ENCODE results near the gene PSTPIP2.

DNA sequence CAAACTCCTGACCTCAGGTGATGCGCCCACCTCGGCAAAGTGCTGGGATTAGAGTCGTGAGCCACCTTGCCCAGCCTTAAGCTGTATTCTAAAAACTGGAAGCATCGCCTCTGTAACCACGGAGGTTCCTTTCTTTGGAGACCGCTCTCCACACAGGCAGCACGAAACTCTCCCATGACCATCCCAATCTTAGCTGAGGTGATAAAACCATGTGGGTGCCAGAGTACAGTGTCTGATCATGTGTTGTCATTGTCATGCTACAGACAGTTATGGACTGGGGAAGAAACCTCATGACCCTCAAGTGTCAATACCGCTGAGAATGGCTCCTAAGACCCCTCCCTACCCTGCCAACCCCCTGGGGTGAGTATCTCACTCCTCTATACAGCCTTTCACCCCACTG lies 63.5 kb downstream of the PSTPIP2 start:
- TF ChIP-seq, protein P1, sequence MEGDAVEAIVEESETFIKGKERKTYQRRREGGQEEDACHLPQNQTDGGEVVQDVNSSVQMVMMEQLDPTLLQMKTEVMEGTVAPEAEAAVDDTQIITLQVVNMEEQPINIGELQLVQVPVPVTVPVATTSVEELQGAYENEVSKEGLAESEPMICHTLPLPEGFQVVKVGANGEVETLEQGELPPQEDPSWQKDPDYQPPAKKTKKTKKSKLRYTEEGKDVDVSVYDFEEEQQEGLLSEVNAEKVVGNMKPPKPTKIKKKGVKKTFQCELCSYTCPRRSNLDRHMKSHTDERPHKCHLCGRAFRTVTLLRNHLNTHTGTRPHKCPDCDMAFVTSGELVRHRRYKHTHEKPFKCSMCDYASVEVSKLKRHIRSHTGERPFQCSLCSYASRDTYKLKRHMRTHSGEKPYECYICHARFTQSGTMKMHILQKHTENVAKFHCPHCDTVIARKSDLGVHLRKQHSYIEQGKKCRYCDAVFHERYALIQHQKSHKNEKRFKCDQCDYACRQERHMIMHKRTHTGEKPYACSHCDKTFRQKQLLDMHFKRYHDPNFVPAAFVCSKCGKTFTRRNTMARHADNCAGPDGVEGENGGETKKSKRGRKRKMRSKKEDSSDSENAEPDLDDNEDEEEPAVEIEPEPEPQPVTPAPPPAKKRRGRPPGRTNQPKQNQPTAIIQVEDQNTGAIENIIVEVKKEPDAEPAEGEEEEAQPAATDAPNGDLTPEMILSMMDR (IDR thresholded peaks at IDR 0.05; ENCODE audit: insufficient read depth, low read length), result no peak
- TF ChIP-seq, protein P2, sequence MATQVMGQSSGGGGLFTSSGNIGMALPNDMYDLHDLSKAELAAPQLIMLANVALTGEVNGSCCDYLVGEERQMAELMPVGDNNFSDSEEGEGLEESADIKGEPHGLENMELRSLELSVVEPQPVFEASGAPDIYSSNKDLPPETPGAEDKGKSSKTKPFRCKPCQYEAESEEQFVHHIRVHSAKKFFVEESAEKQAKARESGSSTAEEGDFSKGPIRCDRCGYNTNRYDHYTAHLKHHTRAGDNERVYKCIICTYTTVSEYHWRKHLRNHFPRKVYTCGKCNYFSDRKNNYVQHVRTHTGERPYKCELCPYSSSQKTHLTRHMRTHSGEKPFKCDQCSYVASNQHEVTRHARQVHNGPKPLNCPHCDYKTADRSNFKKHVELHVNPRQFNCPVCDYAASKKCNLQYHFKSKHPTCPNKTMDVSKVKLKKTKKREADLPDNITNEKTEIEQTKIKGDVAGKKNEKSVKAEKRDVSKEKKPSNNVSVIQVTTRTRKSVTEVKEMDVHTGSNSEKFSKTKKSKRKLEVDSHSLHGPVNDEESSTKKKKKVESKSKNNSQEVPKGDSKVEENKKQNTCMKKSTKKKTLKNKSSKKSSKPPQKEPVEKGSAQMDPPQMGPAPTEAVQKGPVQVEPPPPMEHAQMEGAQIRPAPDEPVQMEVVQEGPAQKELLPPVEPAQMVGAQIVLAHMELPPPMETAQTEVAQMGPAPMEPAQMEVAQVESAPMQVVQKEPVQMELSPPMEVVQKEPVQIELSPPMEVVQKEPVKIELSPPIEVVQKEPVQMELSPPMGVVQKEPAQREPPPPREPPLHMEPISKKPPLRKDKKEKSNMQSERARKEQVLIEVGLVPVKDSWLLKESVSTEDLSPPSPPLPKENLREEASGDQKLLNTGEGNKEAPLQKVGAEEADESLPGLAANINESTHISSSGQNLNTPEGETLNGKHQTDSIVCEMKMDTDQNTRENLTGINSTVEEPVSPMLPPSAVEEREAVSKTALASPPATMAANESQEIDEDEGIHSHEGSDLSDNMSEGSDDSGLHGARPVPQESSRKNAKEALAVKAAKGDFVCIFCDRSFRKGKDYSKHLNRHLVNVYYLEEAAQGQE (IDR thresholded peaks at IDR 0.05; ENCODE audit: insufficient replicate concordance, low read depth), result no peak
- TF ChIP-seq POLR2AphosphoS5 (IDR thresholded peaks at IDR 0.05; ENCODE audit: low read depth), result no peak
- TF ChIP-seq GABPA (IDR thresholded peaks at IDR 0.05; ENCODE audit: low read depth), result no peak
- no peak for TF ChIP-seq SPI1 (IDR thresholded peaks at IDR 0.05; ENCODE audit: borderline replicate concordance, low read depth)

Measured in HL-60 (cell line).